Hepatic stellate cell (primary cell): ENCODE results near the gene C1orf21.

ENCODE experiments used
- DNase-seq: peaks from one replicate; pipeline ENCODE4 v3.0.0; 2011; ENCODE audit warnings: low spot score

Gene C1orf21

GRCh38 chr1:184630679-184631060 is 243.8 kb downstream of the C1orf21 start:
- no peak for DNase-seq

DNA sequence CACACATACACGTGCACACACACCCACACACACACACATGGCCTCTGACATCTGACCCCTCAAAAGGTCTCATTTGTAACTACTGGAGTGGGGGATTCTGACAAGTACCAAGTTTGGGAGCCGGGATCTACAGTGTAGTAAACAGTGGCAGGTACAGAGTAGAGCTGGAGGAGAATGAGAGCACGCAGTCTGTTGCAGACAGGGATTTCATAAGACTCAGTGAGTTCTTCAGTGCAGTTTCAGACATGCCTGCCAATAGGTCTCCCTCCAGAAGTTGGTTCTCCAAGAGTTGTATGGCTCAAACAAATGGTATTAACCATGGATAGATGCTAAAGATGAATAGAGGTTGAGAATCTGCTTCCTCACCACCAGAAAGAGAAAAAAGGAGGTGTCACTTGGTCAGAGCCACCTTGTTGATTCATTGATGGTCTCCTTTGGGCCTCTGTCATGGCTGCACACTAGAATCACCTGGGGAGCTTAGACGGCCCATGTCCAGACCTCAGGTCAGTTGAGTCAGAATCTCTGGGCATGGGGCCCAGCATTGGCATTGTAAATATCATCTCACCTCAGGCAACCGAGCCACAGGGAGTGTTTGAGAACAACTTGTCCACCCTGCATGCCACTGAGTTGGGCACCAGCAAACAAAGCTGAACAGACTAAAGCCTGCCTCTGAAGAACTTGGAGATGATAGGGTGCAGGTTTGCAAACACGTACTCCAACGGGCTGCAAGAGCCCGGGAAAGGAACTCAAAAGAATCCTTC is 245.8 kb downstream of the C1orf21 start:
- no peak for DNase-seq

DNA sequence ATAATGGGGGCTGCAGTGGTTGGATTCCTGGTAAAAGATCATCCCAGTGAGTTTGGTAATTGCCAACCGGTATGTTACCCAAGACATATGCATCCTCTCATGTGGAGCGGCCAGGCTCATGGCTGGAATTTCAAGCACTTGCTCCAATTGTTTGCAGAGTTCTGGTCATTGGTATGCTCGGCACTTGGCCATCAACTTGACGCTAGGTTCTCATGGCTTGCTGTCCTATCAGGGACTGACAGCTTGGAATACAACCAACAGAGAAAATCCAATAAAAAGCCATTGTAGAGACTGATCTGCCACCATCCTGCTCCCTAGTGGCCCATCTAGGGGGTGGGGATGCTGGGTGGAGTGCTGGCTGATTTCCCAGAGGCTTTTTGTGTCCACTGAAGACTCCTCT is 247.0 kb downstream of the C1orf21 start:
- no peak for DNase-seq

GRCh38 chr1:184634296-184634695 is 247.5 kb downstream of the C1orf21 start:
- no peak for DNase-seq

GRCh38 chr1:184635347-184635979 is 248.6 kb downstream of the C1orf21 start:
- peak; percentile 51 for DNase-seq

- DNase-seq, result no peak
Measured at GRCh38 chr1:184635980-184636431, 249.2 kb downstream of the C1orf21 start.

GRCh38 chr1:184637664-184638240 is 250.9 kb downstream of the C1orf21 start:
- DNase-seq, result no peak

DNA sequence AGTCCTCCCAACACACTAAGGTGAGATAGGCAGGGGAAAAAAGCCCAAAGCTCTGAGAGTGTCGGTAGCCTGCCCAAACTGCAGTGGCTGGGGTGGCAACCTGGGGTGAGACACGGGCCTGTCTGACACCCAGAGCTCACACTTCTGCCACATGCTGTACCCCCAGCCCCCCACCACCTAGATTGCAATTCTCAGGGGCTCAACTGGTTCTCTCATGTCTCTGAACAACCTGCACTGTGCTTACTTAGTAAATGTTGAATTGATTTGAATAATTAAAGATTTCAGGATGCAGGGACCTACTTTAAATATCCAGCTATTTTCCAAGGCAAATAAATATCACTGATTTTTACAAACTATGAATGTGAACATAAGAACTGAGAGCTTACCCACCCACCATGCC is 252.4 kb downstream of the C1orf21 start:
- no peak for DNase-seq

DNA sequence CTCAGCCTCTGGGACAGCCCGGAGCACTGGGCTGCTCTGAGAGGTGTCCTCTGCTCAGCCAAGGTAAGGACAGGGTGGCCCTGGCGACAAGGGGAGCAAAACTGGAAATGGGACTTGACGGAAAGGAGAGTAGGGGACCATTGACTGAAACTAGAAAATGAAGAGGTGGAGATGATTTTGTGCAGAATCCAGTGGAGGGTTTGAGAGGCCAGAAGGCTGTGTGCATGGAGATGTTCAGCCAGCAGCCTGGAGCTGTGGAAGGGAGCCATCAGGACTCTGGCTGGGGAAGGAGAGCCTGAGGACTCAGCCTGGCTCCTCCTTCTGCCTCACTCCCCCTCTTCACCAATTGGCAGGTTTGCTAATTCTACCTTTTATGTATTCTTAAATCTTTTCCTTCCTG is 253.7 kb downstream of the C1orf21 start:
- no peak for DNase-seq

DNA sequence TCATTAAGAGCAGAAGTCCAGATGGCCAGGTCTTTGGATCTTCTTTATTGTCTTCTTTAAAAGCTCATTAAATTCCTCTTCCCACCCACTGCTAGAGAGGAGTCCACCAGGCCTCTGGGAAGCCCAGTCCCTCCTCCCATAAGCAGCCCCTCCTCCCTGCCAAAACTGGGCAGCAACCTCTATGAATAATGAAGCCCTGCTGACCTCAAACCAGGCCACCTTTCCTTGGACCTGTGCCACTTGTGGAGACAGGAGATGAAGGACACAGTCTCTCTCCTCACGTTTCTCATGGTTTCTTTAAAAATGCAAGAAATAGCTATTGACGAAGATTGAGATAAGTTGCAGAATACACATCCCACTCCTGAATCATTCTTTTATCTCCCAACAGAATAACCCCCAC is 255.1 kb downstream of the C1orf21 start:
- DNase-seq, result no peak

- DNase-seq, result no peak
Measured at GRCh38 chr1:184643661-184644060, 256.8 kb downstream of the C1orf21 start.

DNA sequence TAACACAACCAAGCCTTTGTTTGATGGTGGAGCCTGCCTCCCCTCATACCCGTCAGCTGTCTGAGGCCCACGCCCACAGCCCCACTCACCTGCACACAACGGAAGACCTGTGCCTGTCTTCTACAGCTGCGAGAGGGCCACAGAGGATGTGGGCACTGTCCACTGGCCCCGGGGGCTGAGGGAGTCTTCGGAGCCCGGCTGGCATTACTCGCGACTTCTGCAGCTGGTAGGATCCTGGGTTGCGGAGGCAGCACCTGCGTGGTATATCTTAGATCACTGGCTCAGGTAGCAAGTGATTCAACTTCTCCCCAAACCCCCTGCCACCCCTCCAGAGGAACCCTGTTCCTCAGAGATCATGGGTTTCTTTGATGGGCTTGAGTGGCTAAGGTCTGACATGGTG is 257.9 kb downstream of the C1orf21 start:
- DNase-seq, result no peak

GRCh38 chr1:184646178-184646701 is 259.4 kb downstream of the C1orf21 start:
- DNase-seq, result no peak

DNA sequence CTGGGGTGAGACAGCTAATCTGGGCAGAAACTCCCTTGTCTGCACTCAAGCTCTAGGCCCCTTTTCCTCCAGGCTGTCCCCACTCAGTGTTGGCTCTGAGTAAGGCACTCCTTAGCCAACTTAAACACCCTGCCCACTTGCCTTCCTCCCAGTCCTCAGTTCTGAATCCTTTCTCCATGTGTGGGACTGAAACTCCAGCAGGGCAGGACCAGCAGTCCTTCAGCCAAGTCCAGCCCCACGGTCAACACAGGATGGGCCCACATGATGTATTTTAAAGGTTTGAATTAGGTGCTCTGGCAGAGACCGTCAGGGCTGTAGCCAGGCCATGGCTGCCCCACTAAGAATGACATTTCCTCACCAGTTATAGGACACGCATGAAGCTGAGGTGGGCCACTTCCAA is 260.0 kb downstream of the C1orf21 start:
- no peak for DNase-seq

GRCh38 chr1:184647471-184647870 is 260.6 kb downstream of the C1orf21 start:
- DNase-seq, result no peak

- DNase-seq, result no peak
Measured at GRCh38 chr1:184648160-184648855, 261.5 kb downstream of the C1orf21 start.

GRCh38 chr1:184648856-184649201 is 262.0 kb downstream of the C1orf21 start:
- no peak for DNase-seq

GRCh38 chr1:184649451-184649888 is 262.6 kb downstream of the C1orf21 start:
- DNase-seq, result peak; percentile 70

- no peak for DNase-seq
Measured at GRCh38 chr1:184650177-184650866, 263.5 kb downstream of the C1orf21 start.

GRCh38 chr1:184655185-184655584 is 268.4 kb downstream of the C1orf21 start:
- DNase-seq, result no peak

- no peak for DNase-seq
Measured at GRCh38 chr1:184656221-184656620, 269.4 kb downstream of the C1orf21 start.

DNA sequence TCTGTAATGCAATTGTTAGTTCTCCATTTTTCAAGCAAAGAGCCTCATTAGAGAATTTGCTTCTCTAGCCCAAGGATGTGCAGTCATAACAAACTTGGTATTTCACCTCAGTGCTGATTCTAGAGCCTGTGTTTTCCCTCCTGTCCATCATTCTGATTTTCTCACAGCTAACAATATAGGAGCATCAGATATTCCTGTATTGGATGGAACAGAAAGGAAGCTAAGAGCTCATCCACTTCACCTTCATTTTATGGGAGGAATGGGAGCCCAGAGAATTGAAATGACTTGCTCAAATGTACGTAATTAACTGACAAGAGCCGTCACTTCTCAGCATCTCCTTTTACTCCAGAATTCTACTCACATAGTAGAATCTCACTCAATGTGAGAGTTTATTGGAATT is 271.2 kb downstream of the C1orf21 start:
- DNase-seq, result no peak
